HPDE6-E6E7 (cell line): ENCODE data around the gene CCDC127.

Experiments used
- DNase-seq: peaks from one replicate; pipeline ENCODE4 v3.0.0; 2011; ENCODE audit warnings: missing footprints; ENCODE audit errors: extremely low spot score

Gene CCDC127

DNA sequence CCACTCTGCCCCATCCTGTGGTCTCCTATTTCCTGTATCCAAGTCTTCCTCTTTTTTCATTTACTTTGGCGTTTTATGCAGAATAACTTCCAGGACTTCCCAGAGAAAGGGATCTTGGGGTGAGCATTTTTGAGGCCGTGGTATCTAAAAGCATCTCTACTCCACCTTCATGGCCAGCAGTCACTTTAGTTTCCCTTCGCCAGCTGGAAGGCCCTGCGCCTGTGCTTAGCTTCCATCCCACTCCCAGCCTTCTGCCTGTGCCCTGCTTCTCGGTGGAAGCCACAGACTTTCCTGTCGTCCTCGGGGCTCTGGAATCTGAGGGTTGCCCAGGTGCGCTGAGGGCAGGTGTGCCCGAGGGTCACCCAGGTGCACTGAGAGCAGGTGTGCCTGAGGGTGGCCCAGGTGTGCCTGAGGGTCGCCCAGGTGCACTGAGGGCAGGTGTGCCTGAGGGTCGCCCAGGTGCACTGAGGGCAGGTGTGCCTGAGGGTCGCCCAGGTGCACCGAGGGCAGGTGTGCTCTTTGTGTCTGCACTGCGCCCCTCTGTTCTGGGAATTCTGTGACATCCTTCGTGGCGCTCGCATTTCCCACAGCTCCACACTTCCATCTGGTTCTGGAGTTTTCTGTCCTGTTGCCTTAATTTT is 59.0 kb downstream of the CCDC127 start:
- no peak for DNase-seq

DNA sequence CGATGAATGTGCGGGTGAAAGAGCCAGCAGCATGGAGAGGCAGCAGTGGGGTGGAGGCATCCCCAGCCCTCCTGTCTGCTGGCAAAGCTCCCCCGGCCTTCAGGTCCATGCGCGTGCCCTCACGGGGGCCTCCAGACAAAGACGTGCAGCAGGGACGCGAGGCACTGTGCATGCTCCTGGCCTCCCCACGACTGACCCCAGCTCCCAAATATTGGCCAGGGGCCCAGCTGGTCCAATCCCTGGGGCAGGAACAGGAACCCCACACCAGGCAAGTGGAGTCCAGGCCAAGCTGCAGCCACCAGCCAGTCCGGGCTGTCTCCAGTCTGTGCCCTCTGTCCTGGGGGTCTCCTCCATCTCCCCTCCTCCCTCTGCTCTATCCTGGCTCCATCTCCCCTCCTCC is 60.2 kb downstream of the CCDC127 start:
- no peak for DNase-seq

GRCh38 chr5:157126-157715 is 60.7 kb downstream of the CCDC127 start:
- no peak for DNase-seq

DNA sequence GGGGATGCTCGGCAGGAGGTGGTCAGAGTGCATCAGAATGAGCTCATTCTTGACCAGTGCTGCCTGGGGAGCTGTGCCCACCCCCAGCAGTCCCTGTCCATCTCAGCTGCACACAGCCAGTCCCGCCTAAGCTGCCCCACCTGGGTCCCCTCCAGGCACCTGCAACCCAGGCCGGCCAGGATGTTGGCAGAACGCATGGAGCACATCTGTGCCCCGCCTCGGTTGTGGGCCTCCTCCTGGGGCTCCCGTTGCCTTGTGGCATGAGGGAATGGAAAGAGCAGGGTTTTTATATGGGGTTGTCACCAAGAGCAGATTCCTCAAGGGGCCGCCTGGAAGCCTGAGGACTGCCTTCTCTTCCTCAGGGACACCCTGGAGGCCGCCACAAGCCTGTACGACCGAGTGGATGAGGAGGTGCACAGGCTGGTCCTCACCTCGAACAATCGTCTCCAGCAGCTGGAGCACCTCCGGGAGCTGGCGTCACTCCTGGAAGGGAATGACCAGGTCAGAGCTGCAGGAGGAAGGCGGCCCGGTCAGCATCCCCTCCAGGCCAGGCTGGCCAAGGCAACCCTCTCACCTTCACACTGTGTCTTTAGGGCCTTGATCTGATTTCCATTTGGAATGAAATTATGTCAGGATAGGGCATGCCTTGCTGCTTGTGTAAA is 61.4 kb downstream of the CCDC127 start:
- no peak for DNase-seq

- no peak for DNase-seq
These were observed 62.1 kb downstream of the CCDC127 start for GRCh38 chr5:155651-156410.

DNA sequence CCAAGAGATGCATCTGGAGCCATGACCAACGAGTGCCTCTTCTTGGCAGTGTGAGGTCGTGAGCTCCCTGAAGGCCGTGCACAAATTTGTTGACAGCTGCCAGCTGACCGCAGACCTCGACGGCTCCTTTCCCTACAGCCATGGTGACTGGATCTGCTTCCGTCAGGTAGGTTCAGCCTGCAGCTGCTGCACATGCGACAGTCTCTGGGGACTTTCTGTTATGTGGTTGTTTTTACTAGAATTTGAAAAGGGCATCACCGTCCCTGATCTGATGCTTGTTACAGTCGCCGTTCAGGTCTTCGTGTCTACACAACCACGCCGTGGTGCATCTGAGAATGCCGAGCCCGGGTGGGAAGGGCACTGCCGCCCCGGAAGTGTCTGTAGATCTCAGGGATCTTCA is 63.1 kb downstream of the CCDC127 start:
- no peak for DNase-seq

DNA sequence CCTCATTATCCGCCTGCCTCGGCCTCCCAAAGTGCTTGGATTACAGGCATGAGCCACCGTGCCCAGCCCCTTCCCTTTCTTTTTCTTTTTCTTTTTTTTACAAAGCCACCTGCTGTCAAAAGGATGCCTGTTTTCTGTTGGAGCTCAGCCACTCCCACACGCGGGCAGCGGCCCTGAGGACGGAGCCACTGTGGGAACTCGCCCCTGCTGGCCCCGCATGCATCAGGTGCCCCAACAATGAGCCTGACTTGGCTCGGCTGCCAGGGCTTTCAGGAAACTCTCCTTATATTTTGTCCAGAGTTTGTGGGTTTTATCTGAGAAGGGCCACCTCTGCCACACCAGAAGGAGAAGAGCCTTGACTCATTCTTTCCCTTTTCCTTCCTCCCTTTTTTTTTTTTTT is 63.7 kb downstream of the CCDC127 start:
- no peak for DNase-seq

DNA sequence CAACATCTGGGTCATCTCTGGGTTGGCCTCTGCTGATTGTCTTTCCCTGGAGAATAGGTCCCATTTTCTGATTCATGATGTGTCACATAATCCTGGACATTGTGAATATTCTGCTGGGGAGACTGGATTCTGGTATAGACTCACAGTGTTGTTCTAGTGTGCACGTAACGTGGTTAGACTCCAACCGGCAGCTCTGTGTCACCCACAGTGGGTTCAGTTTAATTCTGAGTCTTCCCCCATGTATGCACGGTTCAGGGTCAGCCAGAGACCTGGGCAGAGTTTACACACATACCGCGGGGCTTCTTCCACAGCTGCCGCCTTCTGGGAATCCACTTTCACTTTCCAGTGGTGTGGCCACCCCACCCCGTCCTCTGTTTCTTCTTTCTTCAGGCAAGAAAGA is 64.7 kb downstream of the CCDC127 start:
- no peak for DNase-seq

DNA sequence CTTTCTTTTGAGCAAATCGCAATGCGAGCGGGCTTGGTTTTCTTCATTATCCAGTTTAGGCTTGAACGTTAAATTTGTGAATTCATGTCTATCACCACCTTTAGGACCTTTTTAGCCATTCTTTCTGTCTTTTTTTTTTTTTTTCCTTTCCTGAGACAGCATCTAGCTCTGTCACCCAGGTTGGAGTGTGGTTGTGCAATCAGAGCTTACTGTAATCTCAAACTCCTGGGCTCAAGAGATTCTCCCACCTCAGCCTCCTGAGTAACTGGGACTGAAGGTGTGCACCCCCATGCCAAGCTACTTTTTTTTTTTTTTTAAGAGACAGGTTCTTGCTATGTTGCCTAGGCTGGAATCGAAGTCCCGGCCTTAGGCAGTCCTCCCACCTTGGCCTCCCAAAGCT is 65.9 kb downstream of the CCDC127 start:
- DNase-seq, result no peak

DNA sequence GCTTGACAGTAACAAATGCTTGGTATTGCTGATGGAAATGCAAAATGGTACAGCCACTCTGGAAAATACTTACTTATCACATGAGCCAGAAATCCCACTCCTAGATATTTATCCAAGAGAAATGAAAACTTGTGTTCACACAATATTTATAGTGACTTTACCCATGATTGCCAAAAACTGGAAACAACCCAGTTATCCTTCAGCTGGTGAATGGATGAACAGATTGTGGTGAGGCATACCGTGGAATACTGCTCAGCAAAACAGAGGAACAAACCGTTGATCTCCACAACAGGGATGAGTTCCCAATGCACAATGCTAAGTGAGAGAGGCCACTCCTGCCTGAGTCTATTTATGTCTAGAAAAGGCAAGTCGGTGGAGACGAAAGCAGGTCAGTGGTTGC is 67.2 kb downstream of the CCDC127 start:
- DNase-seq, result no peak

- DNase-seq, result no peak
These were observed 68.0 kb downstream of the CCDC127 start for GRCh38 chr5:149745-150485.

GRCh38 chr5:147751-148150 is 70.2 kb downstream of the CCDC127 start:
- DNase-seq, result no peak
